ENCODE results near the gene HOXA1.
"Not testable (repeated sequence)": the region's sequence is repeated elsewhere in the genome, so short reads cannot be mapped to it uniquely, and the experiment has no call there.

The HOXA1 gene

DNA sequence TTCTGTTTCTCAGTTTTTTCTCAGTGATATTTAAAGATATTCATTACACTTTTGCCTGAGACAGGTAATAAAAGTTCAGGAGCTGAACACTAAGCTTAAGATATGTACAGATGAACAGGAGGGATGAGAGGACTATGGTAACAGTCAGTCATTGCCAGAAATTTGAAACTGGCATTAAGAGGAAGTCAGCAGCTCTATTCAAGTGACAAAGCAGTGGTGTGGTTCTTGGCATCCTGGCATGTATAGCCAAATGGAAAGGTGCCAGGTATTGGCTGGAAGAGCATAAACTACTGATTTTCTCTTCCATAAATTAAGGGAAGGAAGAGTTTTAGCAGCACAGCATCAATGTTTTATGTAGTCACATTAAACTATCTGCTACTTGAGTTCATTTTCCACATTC is 22.7 kb downstream of the HOXA1 start:
- DNase-seq (ENCODE audit: low spot score in 2 of 2) (no peak), ATAC-seq (replicated peaks; ENCODE audit: extremely low read depth, poor library complexity, severe bottlenecking) (no peak)
- Mint-ChIP-seq H3K36me3 (ENCODE audit: insufficient read depth) (peaks cover 1% of the 10 kb centered on the region), H3K27me3 (peaks cover 50% of the 10 kb centered on the region), H3K4me3 (no peak overlapping the region), H3K9me3 (no peaks in the 10 kb centered on the region), H3K27ac (ENCODE audit: low read depth) (no peak overlapping the region), H3K4me1 (no peaks in the 10 kb centered on the region)

DNA sequence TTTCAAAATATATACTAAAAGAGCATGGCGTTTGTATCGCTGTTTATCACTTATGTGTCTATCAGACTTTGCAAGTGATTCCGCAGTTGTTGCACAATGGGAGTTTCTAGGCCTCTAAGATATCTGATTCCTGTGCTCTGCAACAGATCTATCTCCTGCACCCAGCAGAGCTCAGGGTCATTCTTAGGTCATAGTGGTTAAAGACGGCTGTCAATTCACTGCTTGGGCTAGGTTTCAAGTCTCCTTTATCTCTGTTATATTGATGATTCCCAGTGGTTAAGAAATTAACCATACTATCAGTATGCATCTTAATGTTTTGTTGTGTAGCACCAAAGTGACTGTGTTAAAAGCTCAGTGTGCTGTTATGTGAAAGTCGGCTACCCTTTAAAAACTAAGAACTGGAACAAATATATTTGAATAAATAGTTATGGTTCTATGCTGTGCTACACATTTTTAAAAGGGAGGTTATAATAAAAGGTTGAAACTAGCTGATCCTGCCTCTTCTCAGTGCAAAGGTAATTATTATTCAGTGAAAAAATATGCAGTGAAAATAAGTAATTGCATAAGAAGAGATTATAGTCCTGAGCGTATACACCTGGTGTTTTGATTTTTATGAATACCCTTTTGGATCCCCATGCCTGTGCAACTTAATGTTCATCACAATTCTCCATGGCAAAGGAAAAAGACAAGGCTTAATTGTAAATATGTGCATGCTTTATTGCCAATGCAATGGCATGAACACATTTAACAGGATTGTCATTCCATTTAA is 24.0 kb downstream of the HOXA1 start:
- Mint-ChIP-seq H3K27me3 (peaks cover 63% of the 10 kb centered on the region), H3K4me3 (no peak overlapping the region), H3K9me3 (no peaks in the 10 kb centered on the region), H3K27ac (ENCODE audit: low read depth) (no peak overlapping the region), H3K4me1 (no peaks in the 10 kb centered on the region), H3K36me3 (ENCODE audit: insufficient read depth) (peaks cover 1% of the 10 kb centered on the region)
- no peak for DNase-seq (ENCODE audit: low spot score in 2 of 2)
- ATAC-seq (replicated peaks; ENCODE audit: extremely low read depth, poor library complexity, severe bottlenecking): no peak

DNA sequence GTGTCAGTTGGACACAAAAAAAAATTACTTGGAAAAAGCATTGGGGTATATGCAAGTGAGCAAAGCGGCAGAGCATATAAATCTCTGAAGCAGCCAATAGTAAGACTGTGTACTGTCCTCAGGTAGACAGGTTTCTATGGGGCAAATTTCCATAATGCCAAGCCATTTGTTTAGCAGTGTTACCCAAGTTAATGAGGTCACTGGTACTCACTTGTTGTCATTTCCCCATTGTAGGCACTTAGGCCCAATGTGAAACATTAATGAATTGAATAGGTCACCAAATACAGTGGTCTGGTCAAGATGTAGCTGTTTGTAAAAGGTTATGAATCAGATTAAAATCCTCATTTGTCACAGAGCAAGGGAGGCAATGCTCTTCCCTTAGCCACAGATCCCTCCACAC is 27.5 kb downstream of the HOXA1 start:
- Mint-ChIP-seq H3K4me3 (no peak overlapping the region), H3K4me1 (no peaks in the 10 kb centered on the region), H3K9me3 (no peaks in the 10 kb centered on the region), H3K27me3 (peaks cover 45% of the 10 kb centered on the region), H3K27ac (ENCODE audit: low read depth) (no peak overlapping the region), H3K36me3 (ENCODE audit: insufficient read depth) (no peaks in the 10 kb centered on the region)
- ATAC-seq (replicated peaks; ENCODE audit: extremely low read depth, poor library complexity, severe bottlenecking) (no peak), DNase-seq (ENCODE audit: low spot score in 2 of 2) (no peak)

DNA sequence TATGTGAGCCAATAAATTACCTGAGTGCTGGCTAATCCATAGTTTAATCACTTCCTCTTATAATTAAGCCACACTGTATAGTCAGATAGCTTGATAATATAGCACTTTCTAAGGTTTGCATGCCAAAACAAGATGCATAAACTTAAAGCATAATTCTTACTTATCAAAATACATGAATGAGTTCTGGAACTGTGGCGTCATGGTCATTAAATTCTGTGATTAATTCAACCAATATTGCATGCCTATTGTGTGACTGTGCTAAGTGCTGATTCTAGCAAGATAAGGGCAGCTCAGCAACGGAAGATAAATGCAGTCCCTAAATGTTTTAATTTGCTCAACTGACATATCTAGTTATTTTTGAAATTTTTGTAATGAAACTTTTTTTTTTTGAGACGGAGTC is 29.7 kb downstream of the HOXA1 start:
- no peak overlapping the region for H3K27ac Mint-ChIP-seq (ENCODE audit: low read depth)
- peaks cover 55% of the 10 kb centered on the region for H3K27me3 Mint-ChIP-seq
- no peaks in the 10 kb centered on the region for H3K9me3 Mint-ChIP-seq
- DNase-seq (ENCODE audit: low spot score in 2 of 2) (no peak), ATAC-seq (replicated peaks; ENCODE audit: extremely low read depth, poor library complexity, severe bottlenecking) (no peak)
- H3K36me3 Mint-ChIP-seq (ENCODE audit: insufficient read depth): no peaks in the 10 kb centered on the region
- H3K4me3 Mint-ChIP-seq: no peak overlapping the region
- no peaks in the 10 kb centered on the region for H3K4me1 Mint-ChIP-seq

DNA sequence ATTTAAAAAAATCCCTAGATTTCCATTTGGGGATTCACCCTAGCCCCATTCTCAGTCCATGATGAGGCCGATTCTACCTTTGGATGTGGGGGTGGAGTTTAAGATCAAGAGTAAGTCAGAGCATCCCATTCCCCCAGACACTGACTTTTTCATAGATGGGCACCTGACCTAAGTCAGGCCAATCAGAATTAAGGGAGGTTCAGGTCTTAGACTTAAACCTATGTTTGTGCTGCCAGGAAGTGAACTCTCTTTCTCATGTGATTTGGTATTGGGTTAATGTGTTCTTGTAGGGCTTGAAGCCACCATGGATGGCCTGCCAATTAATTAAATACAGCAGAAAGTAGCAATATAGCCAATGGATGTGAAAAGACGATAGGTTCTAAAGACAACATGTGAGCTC is 30.1 kb downstream of the HOXA1 start:
- H3K4me1 Mint-ChIP-seq: no peaks in the 10 kb centered on the region
- H3K27ac Mint-ChIP-seq (ENCODE audit: low read depth): no peak overlapping the region
- H3K9me3 Mint-ChIP-seq: no peaks in the 10 kb centered on the region
- no peak for ATAC-seq (replicated peaks; ENCODE audit: extremely low read depth, poor library complexity, severe bottlenecking)
- H3K27me3 Mint-ChIP-seq: peaks cover 56% of the 10 kb centered on the region
- no peaks in the 10 kb centered on the region for H3K36me3 Mint-ChIP-seq (ENCODE audit: insufficient read depth)
- no peak for DNase-seq (ENCODE audit: low spot score in 2 of 2)
- H3K4me3 Mint-ChIP-seq: no peak overlapping the region

DNA sequence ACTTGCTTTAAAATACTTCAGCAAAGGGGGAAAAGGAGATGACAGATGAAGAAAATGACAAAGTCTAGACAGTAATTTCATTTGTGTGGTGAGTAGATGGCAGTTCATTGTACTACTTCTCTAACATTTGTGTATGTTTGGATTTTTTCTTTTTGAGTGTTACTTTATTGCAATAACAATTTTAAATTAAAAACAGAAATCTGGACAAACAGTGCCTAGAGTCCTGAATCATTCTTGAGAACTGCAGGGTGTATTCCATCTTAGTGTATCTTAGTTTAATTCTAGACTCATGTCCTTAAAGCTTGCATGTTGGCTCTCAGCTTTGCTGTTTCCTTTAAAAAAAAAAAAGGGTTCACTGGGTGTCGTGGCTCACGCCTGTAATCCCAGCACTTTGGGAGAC is 31.1 kb downstream of the HOXA1 start:
- H3K9me3 Mint-ChIP-seq: no peaks in the 10 kb centered on the region
- DNase-seq (ENCODE audit: low spot score in 2 of 2) (no peak), ATAC-seq (replicated peaks; ENCODE audit: extremely low read depth, poor library complexity, severe bottlenecking) (no peak)
- H3K4me1 Mint-ChIP-seq: no peaks in the 10 kb centered on the region
- H3K4me3 Mint-ChIP-seq: no peak overlapping the region
- no peaks in the 10 kb centered on the region for H3K36me3 Mint-ChIP-seq (ENCODE audit: insufficient read depth)
- peaks cover 62% of the 10 kb centered on the region for H3K27me3 Mint-ChIP-seq
- no peak overlapping the region for H3K27ac Mint-ChIP-seq (ENCODE audit: low read depth)

DNA sequence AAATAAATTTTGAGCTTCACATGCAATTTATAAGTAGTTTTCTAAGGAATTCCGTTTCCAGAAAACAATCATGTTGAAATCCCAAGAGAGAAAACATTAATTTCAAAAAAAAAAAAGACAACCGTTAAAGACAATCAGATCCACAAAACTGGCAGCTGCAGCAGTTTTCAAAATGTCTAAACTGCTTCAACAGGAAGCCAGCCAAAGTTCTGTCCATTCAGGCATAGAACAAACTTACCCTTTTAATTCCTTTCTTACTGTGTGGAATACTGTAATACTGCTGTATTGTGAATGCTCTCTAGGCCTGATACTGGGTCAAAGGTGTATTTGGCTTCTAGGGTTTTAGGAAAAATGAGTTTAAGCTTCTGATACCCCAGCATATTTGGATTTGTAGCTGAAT is 31.6 kb downstream of the HOXA1 start:
- Mint-ChIP-seq H3K4me1 (no peaks in the 10 kb centered on the region), H3K9me3 (no peaks in the 10 kb centered on the region), H3K27me3 (peaks cover 65% of the 10 kb centered on the region), H3K4me3 (no peak overlapping the region), H3K27ac (ENCODE audit: low read depth) (no peak overlapping the region), H3K36me3 (ENCODE audit: insufficient read depth) (no peaks in the 10 kb centered on the region)
- no peak for DNase-seq (ENCODE audit: low spot score in 2 of 2)
- ATAC-seq (replicated peaks; ENCODE audit: extremely low read depth, poor library complexity, severe bottlenecking): no peak

DNA sequence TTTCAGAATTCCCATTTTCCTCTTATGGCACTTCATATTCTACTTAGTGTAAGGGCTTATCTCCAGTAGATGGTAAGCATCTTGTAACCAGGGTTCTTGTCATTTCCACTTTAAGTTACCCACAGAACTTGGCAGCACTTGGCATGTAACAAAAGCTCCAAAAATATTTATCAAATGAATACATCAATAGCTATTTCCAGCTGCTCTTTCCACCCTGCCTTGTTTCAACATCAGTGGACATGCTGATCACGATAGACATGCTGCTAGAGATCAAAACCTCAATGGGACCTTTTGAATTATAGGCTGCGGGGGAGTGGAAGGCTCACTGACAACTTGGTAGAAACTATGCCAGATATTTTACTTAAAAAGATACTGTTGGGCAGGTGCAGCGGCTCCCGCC is 32.9 kb downstream of the HOXA1 start:
- Mint-ChIP-seq H3K27ac (ENCODE audit: low read depth) (no peak overlapping the region), H3K36me3 (ENCODE audit: insufficient read depth) (no peaks in the 10 kb centered on the region), H3K27me3 (peaks cover 61% of the 10 kb centered on the region), H3K4me1 (no peaks in the 10 kb centered on the region), H3K4me3 (no peak overlapping the region), H3K9me3 (no peaks in the 10 kb centered on the region)
- DNase-seq (ENCODE audit: low spot score in 2 of 2) (no peak), ATAC-seq (replicated peaks; ENCODE audit: extremely low read depth, poor library complexity, severe bottlenecking) (no peak)

DNA sequence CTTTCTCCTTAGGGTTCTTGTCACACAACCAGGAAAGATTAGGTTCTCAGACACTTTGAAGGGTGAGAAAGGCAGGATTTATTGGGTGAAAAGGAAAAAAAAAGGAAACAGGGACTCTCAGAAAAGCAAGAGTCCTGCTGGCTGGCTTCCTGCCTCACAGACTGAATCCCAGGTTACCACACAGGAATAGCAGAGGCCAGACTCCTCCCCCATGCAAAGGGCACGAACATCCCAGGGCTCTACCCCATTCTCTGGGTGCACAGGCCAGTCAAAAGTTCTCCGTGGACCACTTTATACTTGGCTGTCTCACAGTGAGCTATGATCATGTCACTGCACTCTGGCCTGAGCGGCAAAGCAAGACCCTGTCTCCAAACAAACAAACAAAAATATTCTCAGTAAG is 42.6 kb downstream of the HOXA1 start:
- no peak for DNase-seq (ENCODE audit: low spot score in 2 of 2)
- Mint-ChIP-seq H3K4me3 (no peak overlapping the region), H3K4me1 (no peaks in the 10 kb centered on the region), H3K27ac (ENCODE audit: low read depth) (no peak overlapping the region), H3K27me3 (peaks cover 22% of the 10 kb centered on the region), H3K9me3 (no peaks in the 10 kb centered on the region), H3K36me3 (ENCODE audit: insufficient read depth) (peaks cover 1% of the 10 kb centered on the region)
- no peak for ATAC-seq (replicated peaks; ENCODE audit: extremely low read depth, poor library complexity, severe bottlenecking)

DNA sequence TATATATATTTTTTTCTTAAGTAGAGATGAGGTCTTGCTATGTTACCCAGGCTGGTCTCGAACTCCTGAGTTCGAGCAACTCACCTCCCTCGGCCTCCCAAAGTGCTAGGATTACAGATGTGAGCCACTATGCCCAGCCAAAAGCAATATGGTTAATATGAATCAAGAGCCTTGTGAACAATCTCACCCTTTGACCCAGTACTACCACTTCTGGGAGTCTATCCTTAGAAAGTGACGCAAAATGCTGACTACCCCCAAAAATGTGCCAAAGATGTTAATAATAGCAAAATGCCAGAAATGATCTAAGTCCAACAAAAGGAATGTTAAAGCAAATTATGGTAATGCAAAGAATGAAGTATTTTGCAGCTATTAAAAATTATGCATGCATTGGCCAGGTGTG is 44.3 kb downstream of the HOXA1 start:
- Mint-ChIP-seq H3K27me3 (peaks cover 6% of the 10 kb centered on the region), H3K27ac (ENCODE audit: low read depth) (no peak overlapping the region), H3K36me3 (ENCODE audit: insufficient read depth) (peaks cover 1% of the 10 kb centered on the region), H3K4me1 (no peaks in the 10 kb centered on the region), H3K9me3 (no peaks in the 10 kb centered on the region), H3K4me3 (no peak overlapping the region)
- ATAC-seq (replicated peaks; ENCODE audit: extremely low read depth, poor library complexity, severe bottlenecking) (no peak), DNase-seq (ENCODE audit: low spot score in 2 of 2) (no peak)

DNA sequence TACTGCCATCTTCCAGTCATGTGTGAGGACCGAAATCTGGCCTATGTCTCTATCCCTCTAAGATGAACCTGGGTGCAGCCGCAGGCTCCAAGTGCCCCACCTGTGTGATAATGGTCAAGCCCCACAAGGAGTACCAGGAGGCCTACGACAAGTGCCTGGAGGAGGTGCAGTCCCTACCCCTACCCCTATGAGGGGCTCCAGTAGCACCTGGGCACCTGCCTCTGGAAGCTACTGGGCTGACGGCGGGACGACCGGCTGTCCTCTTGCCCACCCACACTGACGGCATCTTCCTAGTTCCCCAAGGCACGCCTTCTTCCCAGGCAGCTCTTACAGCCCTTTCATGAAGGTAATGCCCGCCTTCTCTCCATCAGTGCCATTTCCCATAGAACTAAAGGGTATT is 47.4 kb downstream of the HOXA1 start:
- H3K4me3 Mint-ChIP-seq: no peak overlapping the region
- H3K4me1 Mint-ChIP-seq: no peaks in the 10 kb centered on the region
- H3K36me3 Mint-ChIP-seq (ENCODE audit: insufficient read depth): peaks cover 1% of the 10 kb centered on the region
- H3K27ac Mint-ChIP-seq (ENCODE audit: low read depth): no peak overlapping the region
- H3K27me3 Mint-ChIP-seq: peaks cover 8% of the 10 kb centered on the region
- ATAC-seq (replicated peaks; ENCODE audit: extremely low read depth, poor library complexity, severe bottlenecking): no peak
- H3K9me3 Mint-ChIP-seq: no peaks in the 10 kb centered on the region
- DNase-seq (ENCODE audit: low spot score in 2 of 2): no peak

DNA sequence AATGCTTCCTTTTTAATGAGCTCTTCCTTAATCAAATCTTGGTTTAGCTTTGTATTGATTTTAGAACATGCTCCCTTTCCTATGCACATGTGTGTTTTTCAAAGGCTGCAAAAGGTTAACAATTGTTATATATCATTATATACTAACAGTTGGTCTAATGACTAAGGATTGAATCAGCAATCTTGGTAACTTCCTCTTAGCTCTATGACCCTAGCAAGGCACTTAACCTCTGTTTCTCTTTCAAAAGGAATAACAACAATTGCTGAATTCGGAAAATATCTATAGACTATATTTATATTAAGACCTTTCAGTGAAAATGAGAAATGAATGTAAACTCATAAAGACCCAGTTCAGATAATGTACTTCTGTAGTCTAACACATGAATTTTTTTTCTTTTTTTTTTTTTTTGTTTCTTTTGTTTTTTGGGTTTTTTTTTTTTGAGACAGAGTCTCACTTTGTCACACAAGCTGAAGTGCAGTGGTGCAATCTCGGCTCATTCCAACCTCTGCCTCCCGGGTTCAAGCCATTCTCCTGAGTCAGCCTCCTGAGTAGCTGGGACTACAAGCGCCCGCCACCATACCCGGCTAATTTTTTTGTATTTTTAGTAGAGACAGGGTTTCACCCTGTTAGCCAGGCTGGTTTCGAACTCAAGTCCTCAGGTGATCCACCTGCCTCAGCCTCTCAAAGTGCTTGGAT is 48.8 kb downstream of the HOXA1 start:
- DNase-seq (ENCODE audit: low spot score in 2 of 2): no peak
- Mint-ChIP-seq H3K36me3 (ENCODE audit: insufficient read depth) (peaks cover 1% of the 10 kb centered on the region), H3K4me3 (no peak overlapping the region), H3K4me1 (no peaks in the 10 kb centered on the region), H3K9me3 (no peaks in the 10 kb centered on the region), H3K27ac (ENCODE audit: low read depth) (no peak overlapping the region), H3K27me3 (peaks cover 22% of the 10 kb centered on the region)
- no peak for ATAC-seq (replicated peaks; ENCODE audit: extremely low read depth, poor library complexity, severe bottlenecking)

DNA sequence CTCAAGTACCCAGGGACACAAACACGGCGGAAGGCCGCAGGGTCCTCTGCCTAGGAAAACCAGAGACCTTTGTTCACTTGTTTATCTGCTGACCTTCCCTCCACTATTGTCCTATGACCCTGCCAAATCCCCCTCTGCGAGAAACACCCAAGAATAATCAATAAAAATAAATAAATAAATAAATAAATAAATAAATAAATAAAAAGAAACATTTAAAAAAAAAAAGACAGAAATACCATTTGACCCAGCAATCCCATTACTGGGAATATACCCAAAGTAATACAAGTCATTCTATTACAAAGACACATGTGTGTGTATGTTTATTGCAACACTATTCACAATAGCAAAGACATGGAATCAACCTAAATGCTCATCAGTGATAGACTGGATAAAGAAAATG is 49.8 kb downstream of the HOXA1 start:
- DNase-seq (ENCODE audit: low spot score in 2 of 2); H3K9me3 Mint-ChIP-seq; H3K4me3 Mint-ChIP-seq; H3K4me1 Mint-ChIP-seq; H3K36me3 Mint-ChIP-seq (ENCODE audit: insufficient read depth); ATAC-seq (replicated peaks; ENCODE audit: extremely low read depth, poor library complexity, severe bottlenecking); H3K27ac Mint-ChIP-seq (ENCODE audit: low read depth): not testable (repeated sequence)
- peaks cover 29% of the 10 kb centered on the region for H3K27me3 Mint-ChIP-seq

Data from central memory CD8-positive, alpha-beta T cell (primary cell).